ENCODE data around the gene AKT1. TPM values are rescaled to one million over a fixed set of nuclear protein-coding genes. Genes with fewer than 3 reads are reported as not detected.

Gene AKT1
- total and polyA plus RNA-seq, 12 donors = 95.7 to 152 (median 137) TPM

DNA sequence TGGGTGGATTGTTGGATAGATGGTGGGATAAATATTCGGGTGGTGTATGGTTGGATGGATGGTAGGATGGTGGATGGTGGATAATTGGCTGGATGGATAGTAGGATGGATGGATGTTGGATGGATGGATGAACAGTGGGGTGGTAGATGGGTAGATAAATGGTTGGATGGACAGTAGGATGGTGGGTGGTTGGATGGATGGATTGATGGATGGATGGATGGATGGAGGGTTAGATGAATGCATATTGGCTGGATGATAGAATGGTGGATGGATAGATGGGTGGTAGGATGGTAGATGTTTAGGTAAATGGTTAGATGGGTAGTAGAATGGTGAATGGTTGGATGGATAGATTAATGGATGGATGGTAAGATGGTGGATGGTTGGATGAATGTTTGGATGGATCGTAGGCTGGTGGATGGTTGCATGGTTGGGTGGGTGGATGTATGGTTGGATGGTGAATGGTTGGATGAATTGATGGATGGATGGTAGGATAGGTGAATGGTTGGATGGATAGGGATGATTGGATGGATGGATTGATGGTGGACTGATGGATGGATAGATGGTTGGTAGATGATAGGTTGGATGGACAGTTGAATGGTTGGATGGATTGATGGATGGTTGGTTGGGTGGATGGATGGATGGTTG, 28.9 kb upstream of the AKT1 start:
- intact Hi-C loops (cut with DNase I) = loop anchor here in 5 of 10 donors (2.0 to 5.0 kb wide), 3 partner anchors 37 to 56 kb away; no protein-coding TSS in a partner anchor
- TF ChIP-seq, protein P1, sequence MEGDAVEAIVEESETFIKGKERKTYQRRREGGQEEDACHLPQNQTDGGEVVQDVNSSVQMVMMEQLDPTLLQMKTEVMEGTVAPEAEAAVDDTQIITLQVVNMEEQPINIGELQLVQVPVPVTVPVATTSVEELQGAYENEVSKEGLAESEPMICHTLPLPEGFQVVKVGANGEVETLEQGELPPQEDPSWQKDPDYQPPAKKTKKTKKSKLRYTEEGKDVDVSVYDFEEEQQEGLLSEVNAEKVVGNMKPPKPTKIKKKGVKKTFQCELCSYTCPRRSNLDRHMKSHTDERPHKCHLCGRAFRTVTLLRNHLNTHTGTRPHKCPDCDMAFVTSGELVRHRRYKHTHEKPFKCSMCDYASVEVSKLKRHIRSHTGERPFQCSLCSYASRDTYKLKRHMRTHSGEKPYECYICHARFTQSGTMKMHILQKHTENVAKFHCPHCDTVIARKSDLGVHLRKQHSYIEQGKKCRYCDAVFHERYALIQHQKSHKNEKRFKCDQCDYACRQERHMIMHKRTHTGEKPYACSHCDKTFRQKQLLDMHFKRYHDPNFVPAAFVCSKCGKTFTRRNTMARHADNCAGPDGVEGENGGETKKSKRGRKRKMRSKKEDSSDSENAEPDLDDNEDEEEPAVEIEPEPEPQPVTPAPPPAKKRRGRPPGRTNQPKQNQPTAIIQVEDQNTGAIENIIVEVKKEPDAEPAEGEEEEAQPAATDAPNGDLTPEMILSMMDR (IDR thresholded peaks at IDR 0.05) = no peak
- DNase-seq (no peak), ATAC-seq (no peak)
- no peak overlapping the region for H3K4me3 ChIP-seq
- H3K36me3 ChIP-seq = no peaks in the 10 kb centered on the region
- no peak overlapping the region for H3K27ac ChIP-seq
- H3K4me1 ChIP-seq = peaks cover 0 to 32% (median 25%) of the 10 kb centered on the region in 9 donors
- H3K27me3 ChIP-seq = peaks cover 0 to 27% (median 0%) of the 10 kb centered on the region in 7 donors
- 97 to 98% methylated on average over 2 of the region's 2 CpGs for WGBS, 2 donors
- H3K9me3 ChIP-seq = no peaks in the 10 kb centered on the region

DNA sequence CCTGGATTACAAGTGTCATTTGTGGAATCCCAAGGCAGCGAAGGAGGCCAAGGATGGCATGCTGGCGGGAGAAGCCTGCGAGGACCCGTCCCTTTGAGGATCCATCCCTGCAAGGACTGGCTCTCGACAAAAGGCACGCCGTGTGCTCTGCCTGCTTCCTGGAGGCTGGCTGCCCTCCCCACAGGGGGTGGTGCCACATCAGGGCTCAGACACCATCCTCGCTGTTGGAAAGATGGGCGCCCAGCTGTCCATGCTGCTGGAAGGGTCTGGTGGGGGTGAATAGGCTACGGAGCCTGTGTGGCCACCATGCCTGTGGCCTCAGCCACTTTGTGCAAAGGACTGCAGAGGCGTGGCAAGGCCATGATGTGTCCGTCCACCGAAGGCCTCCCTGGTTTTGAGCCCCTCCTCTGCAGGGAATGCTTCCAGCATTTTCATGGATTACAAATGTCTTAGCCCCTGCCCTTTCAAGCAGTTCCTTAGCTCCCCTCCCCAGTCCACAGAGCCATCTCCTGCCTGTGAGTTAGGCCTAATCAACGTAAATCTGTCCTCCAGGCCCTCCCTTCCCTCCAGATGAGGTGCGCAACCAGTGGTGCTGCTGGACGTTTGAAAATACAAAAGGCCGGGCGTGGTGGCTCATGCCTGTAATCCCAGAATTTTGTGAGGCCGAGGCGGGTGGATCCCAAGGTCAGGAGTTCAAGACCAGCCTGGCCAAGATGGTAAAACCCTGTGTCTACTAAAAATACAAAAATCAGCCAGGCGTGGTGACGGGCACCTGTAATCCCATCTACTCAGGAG, 27.5 kb upstream of the AKT1 start:
- peaks cover 0 to 4% (median 0%) of the 10 kb centered on the region in 11 donors for H3K9me3 ChIP-seq
- intact Hi-C loops (cut with DNase I) = loop anchor here in 1 of 10 donors (5.0 kb wide), 1 partner anchor 36 kb away; no protein-coding TSS in a partner anchor
- H3K27me3 ChIP-seq = peaks cover 0 to 26% (median 0%) of the 10 kb centered on the region in 7 donors
- no peak overlapping the region for H3K27ac ChIP-seq
- 88 to 90% methylated on average over 22 of the region's 22 CpGs for WGBS, 2 donors
- DNase-seq = no peak
- TF ChIP-seq, protein P1 (IDR thresholded peaks at IDR 0.05) = no peak
- no peaks in the 10 kb centered on the region for H3K36me3 ChIP-seq
- no peak for ATAC-seq
- peaks cover 0 to 31% (median 25%) of the 10 kb centered on the region in 9 donors for H3K4me1 ChIP-seq
- no peak overlapping the region for H3K4me3 ChIP-seq

DNA sequence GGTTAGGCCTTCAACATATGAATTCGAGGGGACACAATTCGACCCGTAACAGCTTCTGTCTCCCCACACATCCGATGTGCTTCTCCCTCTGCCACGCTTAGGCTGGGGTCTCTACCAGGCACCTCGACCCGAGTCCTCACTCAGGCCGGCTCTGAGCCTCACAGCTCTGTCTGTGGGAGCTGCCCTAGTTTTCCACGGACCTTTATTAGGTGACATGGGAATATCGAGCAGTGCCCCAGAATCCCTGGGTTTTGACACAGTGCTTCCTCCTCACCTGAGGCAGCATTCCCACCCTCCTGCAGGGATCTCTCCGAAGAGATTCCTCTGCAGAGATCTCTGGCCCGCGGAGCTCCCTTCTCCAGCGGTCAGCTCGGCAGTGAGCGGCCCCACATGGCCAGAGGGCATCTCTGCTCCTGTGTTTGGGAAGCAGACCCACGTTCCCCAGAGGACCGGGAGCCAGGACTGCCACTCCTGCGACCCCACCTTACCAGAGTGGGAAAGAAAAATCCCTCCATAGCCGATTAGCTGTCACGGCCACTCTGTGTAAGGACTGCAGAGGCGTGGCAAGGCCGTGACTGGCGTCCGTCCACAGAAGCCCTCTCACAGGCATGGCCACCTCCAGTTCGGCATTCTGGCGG, 26.5 kb upstream of the AKT1 start:
- H3K9me3 ChIP-seq = peaks cover 0 to 7% (median 0%) of the 10 kb centered on the region in 11 donors
- H3K4me3 ChIP-seq = no peak overlapping the region
- TF ChIP-seq, protein P1 (IDR thresholded peaks at IDR 0.05) = no peak
- ATAC-seq (no peak), DNase-seq (no peak)
- peaks cover 0 to 17% (median 0%) of the 10 kb centered on the region in 7 donors for H3K27me3 ChIP-seq
- H3K4me1 ChIP-seq = peaks cover 0 to 28% (median 19%) of the 10 kb centered on the region in 9 donors
- H3K36me3 ChIP-seq = no peaks in the 10 kb centered on the region
- H3K27ac ChIP-seq = no peak overlapping the region
- intact Hi-C loops (cut with DNase I) = loop anchor here in 1 of 10 donors (2.0 to 5.0 kb wide), 2 partner anchors 35 to 53 kb away; no protein-coding TSS in a partner anchor
- 88 to 91% methylated on average over 27 of the region's 27 CpGs for WGBS, 2 donors

All from heart right ventricle (tissue), 16 donors.